H1 (cell line): ENCODE measurements around the gene APC2. TPM values are rescaled to one million over a fixed set of nuclear protein-coding genes. Genes with fewer than 3 reads are reported as not detected.

ENCODE experiments used
- BCL11A ChIP-seq, 2 experiments: IDR thresholded peaks; one replicate each; pipeline ENCODE4 v1.6.1; 2011; ENCODE audit warnings: low read depth in 2 of 2, low read length in 2 of 2, mild to moderate bottlenecking in 2 of 2
- CHD7 ChIP-seq: fragments of 300-600 bp; sonication (generic); IDR thresholded peaks from 2 replicates; pipeline ENCODE4 v1.7.1; 2012; ENCODE audit warnings: low read length, moderate library complexity, mild to moderate bottlenecking, inconsistent platforms; ENCODE audit not compliant: insufficient replicate concordance
- PHF8 ChIP-seq: fragments of 200-600 bp; sonication (generic); conservative IDR thresholded peaks from 2 replicates; pipeline ENCODE4 v1.7.1; 2012; ENCODE audit warnings: low read depth, mild to moderate bottlenecking, inconsistent platforms, low read length, moderate library complexity
- SP1 ChIP-seq: IDR thresholded peaks from 2 replicates; pipeline ENCODE4 v1.6.1; 2011; ENCODE audit warnings: low read depth, low read length
- TAF1 ChIP-seq: IDR thresholded peaks from 2 replicates; pipeline ENCODE4 v1.6.1; 2011; ENCODE audit warnings: mild to moderate bottlenecking, low read depth, low read length
- polyA plus RNA-seq, 7 experiments: library from polyadenylated mRNA; depleted of rRNA in 3 of 7; stranded (reverse) in 5 of 7; unstranded in 2 of 7; fragments of >200 nt in 5 of 7; fragments of 200-250 nt in 2 of 7; gene quantifications; 1 replicate in 5 of 7; 2 replicates in 1 of 7; 4 replicates in 1 of 7; pipeline versions ENCODE4 v1.2.1 to v1.2.3, GENCODE V29; 2011 to 2013; ENCODE audit warnings: missing spikeins in 2 of 7, mixed read lengths in 2 of 7
- total RNA-seq: library from RNA; stranded (reverse); fragmentation: NEBNext Ultra II Directional; extraction: Animal tissue kit (Norgen Biotek cat#: 25700); gene quantifications from 2 replicates; pipeline ENCODE4 v1.2.1, GENCODE V29; 2021
- TF ChIP-seq, protein P1 (sequence below): IDR thresholded peaks from 2 replicates; pipeline ENCODE4 v1.6.1; 2011; ENCODE audit warnings: low read depth, mild to moderate bottlenecking, low read length; ENCODE audit not compliant: insufficient read depth

APC2 gene
- total and polyA plus RNA-seq, 2 of the 8 experiments (the other 6 are each of a cell fraction or from before 2014, with no cell fraction given): 1.3 to 4.1 TPM

DNA sequence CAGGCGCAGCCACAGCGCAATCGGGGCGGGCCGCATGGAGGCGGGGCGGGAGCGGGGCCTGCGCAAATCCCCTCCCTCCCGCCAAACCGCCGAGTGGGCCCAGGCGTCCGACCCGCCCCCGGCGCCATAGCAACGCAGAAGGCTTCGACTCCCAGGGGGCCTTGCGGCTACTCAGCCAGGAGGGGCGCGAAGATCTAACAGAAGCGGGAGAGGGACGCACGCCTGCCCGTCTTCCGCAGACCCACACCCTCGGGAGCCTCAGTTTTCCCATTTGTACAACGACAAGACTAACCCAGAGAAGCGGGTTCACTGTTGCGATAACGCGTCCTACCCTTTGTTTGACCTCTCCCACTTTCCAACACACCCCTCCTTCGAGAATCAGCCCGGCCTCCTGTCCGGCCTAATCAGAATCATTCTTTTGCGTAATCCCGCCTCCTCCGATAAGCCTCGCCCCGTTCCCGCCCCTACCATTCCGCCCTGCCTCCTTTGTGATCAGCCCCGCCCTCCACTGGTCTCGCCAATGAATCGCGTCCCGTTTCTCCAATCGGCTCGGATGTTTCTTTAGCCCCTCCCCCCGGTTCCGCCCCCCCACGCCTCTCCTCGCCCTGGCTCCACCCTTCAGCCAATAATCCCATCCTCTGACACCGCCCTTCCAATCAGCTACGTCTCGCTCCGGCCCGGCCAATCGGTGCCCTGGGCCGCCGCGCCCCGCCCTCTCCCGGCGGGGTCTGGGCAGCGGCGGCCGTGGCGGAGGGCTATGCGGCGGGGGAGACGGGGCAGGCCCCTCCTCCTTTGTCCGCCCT, 40.6 kb downstream of the APC2 start, which contains the start of gene PCSK4 (continued):
- TF ChIP-seq BCL11A (IDR thresholded peaks at IDR 0.05; ENCODE audit: low read depth in 2 of 2, low read length in 2 of 2) (no peak), PHF8 (no peak), SP1 (peak; percentile 75; the same call in 1 of the 2 replicates), TAF1 (no peak), CHD7 (no peak)
- TF ChIP-seq, protein P1, sequence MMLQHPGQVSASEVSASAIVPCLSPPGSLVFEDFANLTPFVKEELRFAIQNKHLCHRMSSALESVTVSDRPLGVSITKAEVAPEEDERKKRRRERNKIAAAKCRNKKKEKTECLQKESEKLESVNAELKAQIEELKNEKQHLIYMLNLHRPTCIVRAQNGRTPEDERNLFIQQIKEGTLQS: no peak
